Endothelial cell of umbilical vein (primary cell): ENCODE data around the gene GPR162. TPM values are rescaled to one million over a fixed set of nuclear protein-coding genes. Genes with fewer than 3 reads are reported as not detected.

Experiments used
- BruUV-seq: library from RNA; stranded (reverse); fragments of 400-500 nt; replicated peaks from 2 replicates; lab custom pipeline; 2021; lab: Mats Ljungman, UMichigan
- CTCF ChIA-PET: fragments of 300-600, 350-600 bp; sonication (Branson Sonifier 250); formaldehyde crosslinking; loops from one replicate; lab custom pipeline; 2021; ENCODE audit warnings: antibody characterized with exemption, inconsistent platforms; lab: Charles Lee
- POLR2A ChIA-PET: fragments of 300-600, 350-600 bp; sonication (Branson Sonifier 250); formaldehyde crosslinking; loops from one replicate; lab custom pipeline; 2021; ENCODE audit warnings: antibody characterized with exemption, inconsistent platforms; lab: Charles Lee
- DNase-seq: peaks from one replicate; pipeline ENCODE4 v3.0.0-alpha.2; 2011; ENCODE audit warnings: low read depth, low spot score
- FAIRE-seq: peaks from 2 replicates; lab custom pipeline; 2011; peaks lifted over from hg19 to GRCh38; lab: Jason Lieb, UNC
- H2AFZ ChIP-seq: 2 replicates; pipeline ENCODE4 v1.6.0; 2012; ENCODE audit warnings: low read depth, low read length, control low read depth, inconsistent platforms
- H3K27ac ChIP-seq: 2 replicates; pipeline ENCODE4 v1.5.1; 2011; ENCODE audit warnings: low read depth, mild to moderate bottlenecking, control low read depth, low read length, moderate library complexity; ENCODE audit not compliant: insufficient read depth
- H3K27me3 ChIP-seq, 2 experiments: 2 replicates each; pipeline versions ENCODE4 v1.6.0 to v1.6.1; 2011; ENCODE audit warnings: low read length in 2 of 2, mixed read lengths in 1 of 2; ENCODE audit not compliant: control insufficient read depth in 2 of 2, insufficient read depth in 2 of 2
- H3K36me3 ChIP-seq, 2 experiments: 2 replicates in 1 of 2; 3 replicates in 1 of 2; pipeline ENCODE4 v1.5.1; 2011; ENCODE audit warnings: low read length in 2 of 2, mild to moderate bottlenecking in 1 of 2, moderate library complexity in 1 of 2; ENCODE audit not compliant: control insufficient read depth in 2 of 2, insufficient read depth in 2 of 2; ENCODE audit errors: extremely low read depth in 1 of 2
- H3K4me1 ChIP-seq: 3 replicates; pipeline ENCODE4 v1.5.1; 2011; ENCODE audit warnings: mild to moderate bottlenecking, low read length; ENCODE audit not compliant: control insufficient read depth, insufficient read depth; ENCODE audit errors: extremely low read depth
- H3K4me2 ChIP-seq: 2 replicates; pipeline ENCODE4 v1.6.1; 2011; ENCODE audit warnings: low read length, control low read depth, mixed read lengths; ENCODE audit not compliant: insufficient read depth
- H3K4me3 ChIP-seq, 3 experiments: fragments of 200-600 bp in 1 of 3; sonication (generic), shearing (Covaris generic) in 1 of 3; replicated peaks in 1 of 3; 2 replicates each; pipeline ENCODE4 v1.5.1; 2011 to 2016; ENCODE audit warnings: control low read depth in 3 of 3, low read length in 3 of 3, mild to moderate bottlenecking in 2 of 3, inconsistent platforms in 1 of 3, low read depth in 1 of 3, moderate library complexity in 1 of 3; ENCODE audit not compliant: insufficient read depth in 1 of 3
- H3K79me2 ChIP-seq: 2 replicates; pipeline ENCODE4 v1.6.0; 2012; ENCODE audit warnings: low read length, inconsistent platforms; ENCODE audit not compliant: control insufficient read depth, insufficient read depth
- H3K9ac ChIP-seq: replicated peaks from 2 replicates; pipeline ENCODE3; 2011; ENCODE audit warnings: low read length, control low read depth; ENCODE audit not compliant: insufficient read depth; ENCODE audit errors: extremely low read depth
- H3K9me1 ChIP-seq: replicated peaks from 3 replicates; pipeline ENCODE4 v1.6.0; 2011; ENCODE audit warnings: mild to moderate bottlenecking, low read length; ENCODE audit not compliant: control insufficient read depth, insufficient read depth; ENCODE audit errors: extremely low read depth
- H3K9me3 ChIP-seq: replicated peaks from 2 replicates; pipeline ENCODE4 v1.5.1; 2012; ENCODE audit warnings: low read length, inconsistent platforms; ENCODE audit not compliant: control insufficient read depth, insufficient read depth
- H4K20me1 ChIP-seq: replicated peaks from 2 replicates; pipeline ENCODE3; 2011; ENCODE audit warnings: mild to moderate bottlenecking, low read length; ENCODE audit not compliant: control insufficient read depth, insufficient read depth; ENCODE audit errors: extremely low read depth
- EZH2 ChIP-seq: IDR thresholded peaks from 2 replicates; pipeline ENCODE4 v1.6.1; 2012; ENCODE audit warnings: borderline replicate concordance, low read depth, mild to moderate bottlenecking, moderate library complexity, low read length, inconsistent platforms; ENCODE audit not compliant: severe bottlenecking
- FOS ChIP-seq: IDR thresholded peaks from 2 replicates; pipeline ENCODE4 v1.6.1; 2011; ENCODE audit warnings: mild to moderate bottlenecking, low read length, moderate library complexity, borderline replicate concordance; ENCODE audit not compliant: insufficient read depth
- GATA2 ChIP-seq: IDR thresholded peaks from 2 replicates; pipeline ENCODE4 v1.7.0; 2011; ENCODE audit warnings: low read depth, mild to moderate bottlenecking, moderate library complexity, mixed read lengths, low read length; ENCODE audit not compliant: insufficient read length, insufficient read depth
- JUN ChIP-seq: IDR thresholded peaks from 2 replicates; pipeline ENCODE4 v1.6.1; 2011; ENCODE audit warnings: borderline replicate concordance, low read depth; ENCODE audit not compliant: insufficient read length, insufficient read depth
- MYC ChIP-seq: IDR thresholded peaks from one replicate; pipeline ENCODE4 v1.6.1; 2011; ENCODE audit warnings: mild to moderate bottlenecking, low read depth, low read length
- POLR2A ChIP-seq: IDR thresholded peaks from 2 replicates; pipeline ENCODE4 v1.6.1; 2012; ENCODE audit warnings: low read depth, mild to moderate bottlenecking, control low read depth, low read length
- POLR2AphosphoS5 ChIP-seq: IDR thresholded peaks from 2 replicates; pipeline ENCODE4 v1.6.1; 2012; ENCODE audit warnings: low read depth, mild to moderate bottlenecking, control low read depth, low read length, moderate library complexity; ENCODE audit not compliant: insufficient read depth
- dilution Hi-C: fragments of 300-500 bp; cut with MboI; formaldehyde crosslinking; loops from one replicate; pipeline ENCODE4 v1.15.0; 2019; ENCODE audit warnings: low sequenced_read_pairs; ENCODE audit not compliant: extremely low pct_ligation_motif_present
- intact Hi-C: fragments of 100-400 bp; cut with micrococcal nuclease; formaldehyde crosslinking; loops from one replicate; pipeline ENCODE4 v1.10.0; 2022
- polyA plus RNA-seq, 4 experiments: library from polyadenylated mRNA; depleted of rRNA in 3 of 4; stranded (reverse) in 3 of 4; unstranded in 1 of 4; fragments of >200 nt; gene quantifications; 2 replicates each; pipeline versions ENCODE4 v1.2.1 to v1.2.3, GENCODE V29; 2011 to 2012; ENCODE audit warnings: missing spikeins in 1 of 4
- total RNA-seq: library from RNA; stranded (reverse); gene quantifications from 2 replicates; pipeline ENCODE4 v1.2.3, GENCODE V29; 2021
- TF ChIP-seq, protein P1 (sequence below), 2 donors: IDR thresholded peaks; 1 replicate in 1 of 2; 2 replicates in 1 of 2; pipeline ENCODE4 v1.5.1; 2011; ENCODE audit warnings: low read length in 2 of 2, mild to moderate bottlenecking in 2 of 2, moderate library complexity in 2 of 2, control low read depth in 1 of 2, inconsistent platforms in 1 of 2, low read depth in 1 of 2; ENCODE audit not compliant: insufficient read depth in 1 of 2; ENCODE audit errors: extremely low read depth in 1 of 2
- TF ChIP-seq, protein P2 (sequence below): IDR thresholded peaks from 2 replicates; pipeline ENCODE4 v1.6.1; 2011; ENCODE audit not compliant: insufficient read depth, insufficient read length

GPR162 gene
- total and polyA plus RNA-seq, 2 donors (not counting 3 experiments of a cell fraction or from before 2014, with no cell fraction given), result 9.7 to 13.7 TPM

DNA sequence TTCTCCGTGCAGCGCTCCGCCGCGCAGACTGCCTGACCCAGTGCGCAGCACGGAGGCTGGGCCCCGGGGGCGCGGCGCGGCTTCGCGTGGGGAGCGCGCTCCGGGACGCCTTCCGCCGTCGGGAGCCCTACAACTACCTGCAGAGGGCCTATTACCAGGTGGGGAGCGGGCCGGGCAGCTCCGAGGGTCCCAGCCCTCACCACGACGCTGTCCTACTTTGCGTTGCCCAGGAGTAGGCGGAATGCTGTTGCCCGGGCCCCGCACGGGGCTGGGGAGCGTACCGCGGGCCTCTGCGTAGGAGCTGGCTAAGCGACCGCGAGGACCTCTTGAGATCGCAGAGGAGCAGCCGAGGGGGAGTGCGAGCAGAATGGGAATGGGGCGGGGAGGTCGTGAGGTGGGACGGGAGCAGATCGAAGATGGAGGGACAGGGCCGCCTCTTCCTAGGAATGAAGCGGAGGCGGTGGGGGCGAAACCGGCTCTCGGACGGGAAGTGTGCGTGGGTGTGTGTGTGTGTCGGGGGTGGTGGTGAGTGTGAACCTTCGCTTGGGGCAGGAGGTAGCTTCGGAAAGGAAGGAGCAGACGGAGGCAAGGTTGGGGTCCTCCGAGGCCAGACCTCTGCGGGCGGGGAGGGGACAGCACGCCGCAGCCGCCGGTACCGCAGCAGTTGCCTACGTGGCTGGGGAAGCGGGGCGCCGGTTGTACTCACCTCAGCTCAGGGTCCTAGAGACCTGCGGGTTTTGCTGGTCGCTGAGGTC lies 7.3 kb downstream of the GPR162 start:
- peak overlapping the region; percentile 19 for H2AFZ ChIP-seq
- no peaks in the 10 kb centered on the region for H3K9me3 ChIP-seq
- ChIA-PET POLR2A (interaction anchor here (0.8 to 1.2 kb wide), 3 partner anchors 15 to 89 kb away, joined by 3 to 6 read pairs (median 3); partner anchors contain the start of gene MLF2), CTCF (interaction anchor here (1.4 to 12.0 kb wide), 2 partner anchors 76 to 209 kb away, joined by 3 to 148 read pairs; partner anchors contain the start of gene MLF2)
- peak overlapping the region; percentile 62 to 89 (median 80) for H3K4me3 ChIP-seq
- FAIRE-seq (peak; percentile 21), DNase-seq (no peak)
- peak overlapping the region; percentile 29 for H3K27ac ChIP-seq
- dilution Hi-C loops (no loop called here), intact Hi-C loops (no loop called here)
- peak overlapping the region; percentile 76 for H3K9ac ChIP-seq
- peaks cover 20% of the 10 kb centered on the region for H3K4me1 ChIP-seq
- H3K4me2 ChIP-seq, result peak overlapping the region; percentile 81
- no peaks in the 10 kb centered on the region for H4K20me1 ChIP-seq
- H3K79me2 ChIP-seq, result peaks cover 25% of the 10 kb centered on the region
- TSS peak; percentile 37 for BruUV-seq
- H3K27me3 ChIP-seq, result no peaks in the 10 kb centered on the region
- peaks cover 0 to 13% of the 10 kb centered on the region in 2 experiments for H3K36me3 ChIP-seq
- no peaks in the 10 kb centered on the region for H3K9me1 ChIP-seq
- TF ChIP-seq FOS, result peak; percentile 19
- peak; percentile 33 for TF ChIP-seq POLR2A
- no peak for TF ChIP-seq GATA2
- TF ChIP-seq POLR2AphosphoS5, result peak; percentile 23
- TF ChIP-seq EZH2, result no peak
- TF ChIP-seq, protein P1, sequence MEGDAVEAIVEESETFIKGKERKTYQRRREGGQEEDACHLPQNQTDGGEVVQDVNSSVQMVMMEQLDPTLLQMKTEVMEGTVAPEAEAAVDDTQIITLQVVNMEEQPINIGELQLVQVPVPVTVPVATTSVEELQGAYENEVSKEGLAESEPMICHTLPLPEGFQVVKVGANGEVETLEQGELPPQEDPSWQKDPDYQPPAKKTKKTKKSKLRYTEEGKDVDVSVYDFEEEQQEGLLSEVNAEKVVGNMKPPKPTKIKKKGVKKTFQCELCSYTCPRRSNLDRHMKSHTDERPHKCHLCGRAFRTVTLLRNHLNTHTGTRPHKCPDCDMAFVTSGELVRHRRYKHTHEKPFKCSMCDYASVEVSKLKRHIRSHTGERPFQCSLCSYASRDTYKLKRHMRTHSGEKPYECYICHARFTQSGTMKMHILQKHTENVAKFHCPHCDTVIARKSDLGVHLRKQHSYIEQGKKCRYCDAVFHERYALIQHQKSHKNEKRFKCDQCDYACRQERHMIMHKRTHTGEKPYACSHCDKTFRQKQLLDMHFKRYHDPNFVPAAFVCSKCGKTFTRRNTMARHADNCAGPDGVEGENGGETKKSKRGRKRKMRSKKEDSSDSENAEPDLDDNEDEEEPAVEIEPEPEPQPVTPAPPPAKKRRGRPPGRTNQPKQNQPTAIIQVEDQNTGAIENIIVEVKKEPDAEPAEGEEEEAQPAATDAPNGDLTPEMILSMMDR (IDR thresholded peaks at IDR 0.05; ENCODE audit: extremely low read depth in 1 of 2, insufficient read depth in 1 of 2, low read depth in 1 of 2, low read length in 2 of 2), result no peak
- no peak for TF ChIP-seq MYC
- TF ChIP-seq, protein P2, sequence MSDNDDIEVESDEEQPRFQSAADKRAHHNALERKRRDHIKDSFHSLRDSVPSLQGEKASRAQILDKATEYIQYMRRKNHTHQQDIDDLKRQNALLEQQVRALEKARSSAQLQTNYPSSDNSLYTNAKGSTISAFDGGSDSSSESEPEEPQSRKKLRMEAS, result no peak
- TF ChIP-seq JUN, result no peak
